ENCODE data around the gene RBFOX1.

Gene RBFOX1

GRCh38 chr16:7691533-7691932 lies 358.9 kb downstream of the RBFOX1 start:
- no peak for DNase-seq (ENCODE audit: low spot score)

DNA sequence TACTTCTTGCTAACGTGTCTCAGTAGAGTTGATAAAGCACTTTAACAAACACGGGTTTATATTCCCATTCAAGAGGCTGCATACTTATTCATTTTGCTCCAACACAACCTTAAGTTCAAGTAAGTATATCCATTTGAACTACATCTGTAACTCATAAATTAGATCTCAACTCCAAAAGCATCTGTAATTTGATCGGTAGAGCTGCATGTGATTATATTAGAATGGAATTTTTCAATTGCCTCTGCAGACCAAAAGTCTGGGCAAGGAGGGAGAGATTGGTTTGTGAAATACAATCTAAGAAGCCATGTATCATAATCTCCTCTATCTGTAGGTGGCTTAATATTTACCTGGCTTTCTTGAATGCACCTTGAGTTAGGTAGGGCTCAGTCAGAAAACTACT lies 371.0 kb downstream of the RBFOX1 start:
- DNase-seq (ENCODE audit: low spot score): no peak

DNA sequence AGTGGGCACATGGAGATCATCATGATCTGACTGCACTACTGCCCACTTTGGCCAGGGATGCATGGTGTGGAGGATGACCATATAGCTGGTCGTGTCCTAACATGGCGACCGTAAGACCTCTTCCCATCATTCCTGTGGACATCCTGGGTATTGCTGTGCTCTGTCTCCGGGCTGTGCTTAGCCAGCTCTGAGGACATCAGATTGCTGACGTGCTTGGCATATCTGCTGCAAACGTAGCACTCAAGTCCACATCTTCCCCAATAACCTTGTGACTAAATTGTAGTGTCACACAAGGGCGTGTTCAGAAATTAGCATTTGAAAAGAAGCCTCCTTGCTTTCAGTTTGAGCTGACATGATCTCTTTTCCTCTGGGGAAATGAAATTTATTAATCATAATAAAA lies 373.2 kb downstream of the RBFOX1 start:
- no peak for DNase-seq (ENCODE audit: low spot score)

DNA sequence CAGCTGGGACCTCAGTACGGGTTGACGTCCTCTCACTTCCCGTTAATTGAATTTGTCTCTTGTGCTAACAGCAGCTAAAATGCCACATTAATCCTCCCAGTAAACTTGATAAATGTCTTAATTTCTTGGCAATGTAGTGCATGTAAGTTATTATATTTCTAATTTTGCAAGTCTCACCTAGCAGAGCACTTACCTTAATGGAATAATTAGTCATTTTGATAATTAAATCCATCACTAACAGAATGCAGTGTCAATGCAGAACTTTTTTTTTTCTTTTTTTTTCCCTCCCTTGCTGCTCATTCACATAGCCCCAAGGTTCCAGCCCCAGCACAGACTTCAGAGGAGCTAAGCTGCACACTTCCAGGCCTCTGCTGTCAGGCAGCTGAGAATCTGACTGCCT lies 376.5 kb downstream of the RBFOX1 start:
- DNase-seq (ENCODE audit: low spot score): no peak

DNA sequence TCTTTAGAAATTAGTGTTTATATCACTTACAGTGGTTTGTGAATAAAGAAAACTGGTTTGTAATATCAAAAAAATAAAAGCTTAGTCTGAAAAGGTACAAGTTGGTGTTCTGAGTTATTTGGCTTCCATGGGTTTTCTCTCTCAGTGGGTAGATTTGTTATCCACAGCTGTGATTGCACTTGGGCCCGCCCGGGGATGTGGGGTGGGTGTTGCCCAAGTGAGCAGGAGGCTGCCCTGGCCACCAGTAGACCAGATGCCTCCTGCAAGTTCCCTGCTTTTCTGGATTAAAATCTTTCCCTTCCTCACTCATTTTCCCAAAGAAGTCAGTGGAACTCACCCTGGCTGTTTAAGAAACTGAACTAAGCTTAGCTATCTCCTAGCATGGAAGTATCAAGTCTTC lies 380.6 kb downstream of the RBFOX1 start:
- no peak for DNase-seq (ENCODE audit: low spot score)

DNA sequence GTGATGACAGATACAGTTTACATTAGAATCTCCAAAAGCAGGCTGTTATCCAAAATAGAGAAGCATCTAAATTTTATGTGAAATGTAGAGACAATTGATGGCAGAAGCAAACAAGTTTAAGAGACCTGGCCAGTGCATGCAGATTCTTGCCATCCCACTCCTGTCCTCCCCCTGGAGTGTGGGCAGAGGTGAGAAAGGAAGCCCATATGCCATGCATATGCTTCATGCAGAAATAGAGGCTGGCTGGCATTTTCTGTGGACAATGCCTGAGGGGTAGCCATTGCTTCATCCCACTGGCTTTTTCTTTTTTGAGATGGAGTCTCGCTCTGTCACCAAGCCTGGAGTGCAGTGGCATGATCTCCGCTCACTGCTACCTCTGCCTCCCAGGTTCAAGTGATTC lies 382.1 kb downstream of the RBFOX1 start:
- no peak for DNase-seq (ENCODE audit: low spot score)

- DNase-seq (ENCODE audit: low spot score): no peak
These were observed 384.3 kb downstream of the RBFOX1 start for GRCh38 chr16:7716660-7717550.

DNA sequence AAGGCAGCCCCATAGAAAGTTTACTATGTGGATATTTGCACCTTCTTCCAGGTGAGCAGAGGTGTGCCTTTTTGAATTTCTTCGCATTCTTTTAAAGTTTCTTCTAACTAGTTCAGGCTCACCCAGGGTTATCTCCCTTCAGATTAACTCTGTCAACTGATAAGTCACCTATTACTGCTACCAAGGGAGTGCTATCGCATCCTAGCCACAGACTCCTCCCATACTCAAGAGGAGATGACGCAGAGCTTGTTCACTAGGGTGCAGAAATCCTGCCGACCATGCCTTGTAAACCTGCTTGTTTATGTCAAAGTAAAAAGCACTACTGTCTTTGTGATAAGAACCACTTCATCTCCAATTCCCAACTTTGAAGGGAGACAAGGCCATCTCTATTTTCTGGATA lies 390.1 kb downstream of the RBFOX1 start:
- no peak for DNase-seq (ENCODE audit: low spot score)

DNA sequence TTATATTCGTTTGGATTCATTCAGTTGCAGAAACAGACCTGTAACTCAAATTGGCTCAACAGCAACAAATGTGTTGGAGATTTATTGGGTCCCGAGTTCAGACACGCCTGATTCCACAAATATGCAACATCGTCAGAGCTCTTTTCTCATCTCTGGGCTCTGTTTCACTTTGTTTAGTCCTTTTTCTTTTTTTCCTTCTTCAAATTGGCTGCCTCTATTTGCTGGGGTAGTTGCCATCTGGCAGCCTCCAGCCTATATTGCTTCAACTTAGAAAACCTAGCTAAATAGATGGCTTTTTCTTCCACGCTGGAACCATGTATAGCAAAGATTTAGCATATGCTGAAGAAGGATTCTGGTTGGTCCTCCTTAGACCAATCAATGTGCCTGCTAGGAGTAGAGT lies 398.5 kb downstream of the RBFOX1 start:
- no peak for DNase-seq (ENCODE audit: low spot score)

DNA sequence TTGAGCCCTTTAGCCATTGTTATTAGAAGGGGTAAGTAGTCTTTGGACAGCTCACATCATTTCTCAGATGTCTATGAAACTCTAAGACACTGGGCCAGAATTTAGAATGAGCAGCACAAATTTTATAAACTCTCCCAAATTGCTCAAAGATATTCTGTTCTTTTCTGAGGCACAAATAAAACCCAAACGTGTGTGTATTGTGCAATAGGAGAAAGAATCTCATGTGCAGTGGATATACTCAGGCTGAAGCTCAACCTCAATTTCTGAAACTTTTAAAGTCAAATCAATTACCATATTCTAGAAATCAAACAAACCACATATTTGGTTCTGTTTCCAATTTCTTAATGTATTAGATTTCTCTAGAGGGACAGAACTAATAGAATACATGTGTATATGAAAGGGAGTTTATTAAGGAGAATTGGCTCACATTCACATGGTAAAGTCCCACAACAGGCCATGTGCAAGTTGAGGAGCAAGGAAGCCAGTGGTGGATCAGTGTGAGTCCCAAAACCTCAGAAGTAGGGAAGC lies 403.6 kb downstream of the RBFOX1 start:
- DNase-seq (ENCODE audit: low spot score): no peak

- DNase-seq (ENCODE audit: low spot score): no peak
These were observed 410.0 kb downstream of the RBFOX1 start for GRCh38 chr16:7742626-7743025.

GRCh38 chr16:7744546-7745264 lies 412.1 kb downstream of the RBFOX1 start:
- DNase-seq (ENCODE audit: low spot score): no peak

DNA sequence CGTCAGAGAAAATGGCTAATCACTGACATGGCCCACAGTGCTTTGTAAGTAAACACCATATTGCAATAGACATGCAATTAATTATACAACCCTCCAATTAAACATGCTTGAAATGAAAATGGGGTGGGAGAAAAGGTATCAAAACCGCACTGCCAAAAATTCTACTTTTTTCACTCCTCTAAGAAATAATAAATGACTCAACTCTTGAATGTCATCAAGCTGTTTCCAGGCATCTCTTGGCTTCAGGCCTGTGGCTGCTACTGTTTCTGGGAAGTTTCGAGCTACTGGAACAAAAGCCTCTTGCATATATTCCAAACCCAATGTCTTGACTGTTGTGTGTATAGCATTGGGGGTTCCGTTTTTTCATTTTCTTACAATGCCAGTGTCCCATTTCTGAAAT lies 412.6 kb downstream of the RBFOX1 start:
- DNase-seq (ENCODE audit: low spot score): no peak

DNA sequence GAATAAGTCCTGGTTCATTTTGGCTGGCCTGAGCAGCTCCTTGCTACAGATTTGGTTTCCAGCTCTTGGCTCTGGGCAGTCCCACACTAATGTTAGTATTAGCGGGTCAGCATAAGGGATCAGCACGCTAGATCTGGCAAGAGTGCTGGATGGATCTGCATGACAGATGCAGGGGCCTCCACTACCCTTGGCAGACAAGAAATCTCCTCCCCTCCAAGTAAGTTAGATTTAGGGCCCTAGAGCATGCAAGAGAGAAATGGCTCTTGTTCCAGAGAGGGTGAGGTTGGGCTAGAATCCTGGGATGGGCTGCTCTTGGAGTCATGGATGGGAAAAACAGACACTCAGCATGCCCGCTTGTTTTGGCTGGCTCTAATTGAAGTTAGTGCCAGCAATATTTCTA lies 414.3 kb downstream of the RBFOX1 start:
- DNase-seq (ENCODE audit: low spot score): no peak

GRCh38 chr16:7748522-7748921 lies 415.9 kb downstream of the RBFOX1 start:
- DNase-seq (ENCODE audit: low spot score): no peak

DNA sequence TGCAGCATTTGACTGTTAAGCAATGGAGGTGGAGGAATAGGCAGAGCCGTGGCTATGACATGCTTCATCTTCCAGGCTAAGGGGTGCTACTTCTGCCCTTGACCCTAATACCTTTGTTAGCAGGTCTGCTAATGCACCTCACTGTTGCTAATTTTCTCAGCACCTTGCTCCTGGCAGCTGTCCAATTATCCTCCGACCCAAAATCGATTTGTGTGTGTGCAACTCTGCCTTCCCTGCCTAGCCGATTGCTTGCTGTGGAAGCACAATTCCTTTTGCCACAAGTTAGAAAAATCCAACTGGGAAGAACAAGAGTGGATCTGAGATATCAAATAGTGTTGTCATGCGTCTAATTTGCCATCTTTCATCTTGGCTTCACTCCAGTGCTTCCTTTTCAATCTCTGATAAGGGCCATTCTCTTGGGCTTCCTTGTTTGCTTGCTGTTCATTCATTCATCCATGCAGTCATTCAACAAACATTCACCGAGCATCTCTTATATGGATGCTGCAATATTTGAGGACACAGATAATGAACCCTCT lies 422.8 kb downstream of the RBFOX1 start:
- no peak for DNase-seq (ENCODE audit: low spot score)

Data from CD4-positive, alpha-beta T cell treated with Interleukin-6 at 100 ng/mL for 8 hours (primary cell).